Measurements from ENCODE around the gene CNTF. TPM values are rescaled to one million over a fixed set of nuclear protein-coding genes. Genes with fewer than 3 reads are reported as not detected.

Gene CNTF
- total and polyA plus RNA-seq, 9 donors: 0.22 to 2.0 (median 0.87) TPM

- intact Hi-C loops (cut with DNase I): no loop called here
- Histone ChIP-seq H3K9me3 (no peaks in the 10 kb centered on the region), H3K36me3 (no peaks in the 10 kb centered on the region), H3K4me3 (no peak overlapping the region), H3K4me1 (ENCODE audit: insufficient read depth) (peaks cover 10% of the 10 kb centered on the region), H3K27ac (no peak overlapping the region), H3K27me3 (no peaks in the 10 kb centered on the region)
- TF ChIP-seq, protein P1, sequence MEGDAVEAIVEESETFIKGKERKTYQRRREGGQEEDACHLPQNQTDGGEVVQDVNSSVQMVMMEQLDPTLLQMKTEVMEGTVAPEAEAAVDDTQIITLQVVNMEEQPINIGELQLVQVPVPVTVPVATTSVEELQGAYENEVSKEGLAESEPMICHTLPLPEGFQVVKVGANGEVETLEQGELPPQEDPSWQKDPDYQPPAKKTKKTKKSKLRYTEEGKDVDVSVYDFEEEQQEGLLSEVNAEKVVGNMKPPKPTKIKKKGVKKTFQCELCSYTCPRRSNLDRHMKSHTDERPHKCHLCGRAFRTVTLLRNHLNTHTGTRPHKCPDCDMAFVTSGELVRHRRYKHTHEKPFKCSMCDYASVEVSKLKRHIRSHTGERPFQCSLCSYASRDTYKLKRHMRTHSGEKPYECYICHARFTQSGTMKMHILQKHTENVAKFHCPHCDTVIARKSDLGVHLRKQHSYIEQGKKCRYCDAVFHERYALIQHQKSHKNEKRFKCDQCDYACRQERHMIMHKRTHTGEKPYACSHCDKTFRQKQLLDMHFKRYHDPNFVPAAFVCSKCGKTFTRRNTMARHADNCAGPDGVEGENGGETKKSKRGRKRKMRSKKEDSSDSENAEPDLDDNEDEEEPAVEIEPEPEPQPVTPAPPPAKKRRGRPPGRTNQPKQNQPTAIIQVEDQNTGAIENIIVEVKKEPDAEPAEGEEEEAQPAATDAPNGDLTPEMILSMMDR (IDR thresholded peaks at IDR 0.05): no peak
- TF ChIP-seq POLR2A (IDR thresholded peaks at IDR 0.05) (no peak), EP300 (IDR thresholded peaks at IDR 0.05) (no peak)
- 82 to 88% (median 87%) methylated on average over 3 of the region's 3 CpGs for WGBS, 3 donors
- no peak for DNase-seq
Observed at GRCh38 chr11:58631378-58631777, 8.9 kb downstream of the CNTF start.

DNA sequence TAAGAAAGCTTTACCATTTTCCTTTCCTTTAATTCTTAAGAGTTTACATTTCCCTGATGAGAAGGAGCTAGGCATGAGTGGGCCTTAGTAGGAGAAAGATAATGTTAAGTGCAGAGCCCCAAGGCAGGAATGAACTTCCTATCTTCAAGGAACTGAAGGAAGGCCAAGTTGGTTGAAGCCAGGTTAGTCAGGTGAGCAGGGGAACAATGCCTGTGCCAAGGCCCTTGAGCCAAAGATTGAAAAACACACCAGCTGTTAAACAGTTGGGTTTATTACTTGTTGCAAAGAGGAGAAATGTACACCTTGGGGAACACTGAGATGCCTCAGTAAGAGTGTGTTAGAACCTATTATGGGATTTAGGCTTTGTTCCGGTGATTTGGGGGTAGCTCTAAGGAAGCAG lies 10.0 kb downstream of the CNTF start:
- H3K27ac ChIP-seq: no peak overlapping the region
- intact Hi-C loops (cut with DNase I): no loop called here
- no peaks in the 10 kb centered on the region for H3K27me3 ChIP-seq
- 29 to 60% (median 33%) methylated on average over 1 of the region's 1 CpG for WGBS, 3 donors
- H3K4me3 ChIP-seq: no peak overlapping the region
- no peak for DNase-seq
- peaks cover 10% of the 10 kb centered on the region for H3K4me1 ChIP-seq (ENCODE audit: insufficient read depth)
- H3K9me3 ChIP-seq: no peaks in the 10 kb centered on the region
- TF ChIP-seq, protein P1 (IDR thresholded peaks at IDR 0.05): no peak
- TF ChIP-seq POLR2A (IDR thresholded peaks at IDR 0.05): no peak
- no peak for TF ChIP-seq EP300 (IDR thresholded peaks at IDR 0.05)
- no peaks in the 10 kb centered on the region for H3K36me3 ChIP-seq

DNA sequence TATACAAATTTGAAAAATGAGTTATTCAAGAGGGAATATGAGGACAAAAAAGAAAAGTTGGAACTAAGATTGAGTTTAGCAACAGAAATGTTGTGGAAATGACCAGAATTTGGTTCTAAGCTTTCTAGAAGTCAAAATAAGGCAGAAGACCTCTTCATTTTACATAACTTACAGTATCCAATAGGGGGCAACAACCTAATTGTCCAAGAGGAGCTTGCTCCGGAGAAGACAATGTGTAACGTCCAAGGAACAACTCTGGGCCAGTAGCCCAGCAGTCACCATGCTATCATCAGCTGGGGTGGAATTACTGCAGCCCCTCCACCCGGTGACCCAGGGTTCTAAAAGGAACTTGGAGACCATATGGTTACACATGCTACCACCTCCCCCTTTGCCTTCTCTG lies 14.1 kb downstream of the CNTF start:
- Histone ChIP-seq H3K27me3 (no peaks in the 10 kb centered on the region), H3K4me1 (ENCODE audit: insufficient read depth) (peaks cover 17% of the 10 kb centered on the region), H3K36me3 (no peaks in the 10 kb centered on the region), H3K4me3 (no peak overlapping the region), H3K9me3 (no peaks in the 10 kb centered on the region), H3K27ac (no peak overlapping the region)
- DNase-seq: no peak
- TF ChIP-seq, protein P1 (IDR thresholded peaks at IDR 0.05): no peak
- TF ChIP-seq EP300 (IDR thresholded peaks at IDR 0.05): no peak
- no peak for TF ChIP-seq POLR2A (IDR thresholded peaks at IDR 0.05)
- 55 to 60% (median 60%) methylated on average over 3 of the region's 3 CpGs for WGBS, 3 donors
- intact Hi-C loops (cut with DNase I): loop anchor here in 1 of 4 donors (5.0 kb wide), 1 partner anchor 54 kb away; no protein-coding TSS in a partner anchor

DNA sequence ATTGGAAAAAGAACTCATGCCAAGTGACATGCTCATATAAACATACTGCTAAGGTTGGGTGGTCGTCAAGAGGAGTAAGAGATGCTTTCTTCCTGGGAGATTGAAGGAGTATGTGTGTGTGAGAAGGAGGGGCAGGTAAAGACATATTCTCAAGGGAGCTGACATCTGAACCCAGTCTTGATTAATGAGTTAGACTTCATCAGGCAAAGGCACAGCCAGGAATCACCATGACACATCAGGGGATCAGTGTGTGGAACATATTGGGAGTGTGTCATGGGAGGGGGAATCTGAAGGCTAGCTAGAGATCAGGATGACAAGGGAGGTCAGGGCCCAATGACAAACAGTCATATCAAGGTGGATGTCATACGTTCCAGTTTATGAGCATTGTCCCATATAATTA lies 14.9 kb downstream of the CNTF start:
- DNase-seq: no peak
- intact Hi-C loops (cut with DNase I): loop anchor here in 1 of 4 donors (5.0 kb wide), 1 partner anchor 55 kb away; no protein-coding TSS in a partner anchor
- H3K27me3 ChIP-seq: no peaks in the 10 kb centered on the region
- peaks cover 17% of the 10 kb centered on the region for H3K4me1 ChIP-seq (ENCODE audit: insufficient read depth)
- H3K36me3 ChIP-seq: no peaks in the 10 kb centered on the region
- WGBS, 3 donors: 62 to 74% (median 65%) methylated on average over 2 of the region's 2 CpGs
- H3K27ac ChIP-seq: no peak overlapping the region
- H3K9me3 ChIP-seq: no peaks in the 10 kb centered on the region
- H3K4me3 ChIP-seq: no peak overlapping the region
- TF ChIP-seq POLR2A (IDR thresholded peaks at IDR 0.05) (no peak), EP300 (IDR thresholded peaks at IDR 0.05) (no peak)
- TF ChIP-seq, protein P1 (IDR thresholded peaks at IDR 0.05): no peak
